ENCODE measurements around the gene ADGRF3. TPM values are rescaled to one million over a fixed set of nuclear protein-coding genes. Genes with fewer than 3 reads are reported as not detected.

ADGRF3 gene
- total RNA-seq, 2 experiments from 2014 or later: 0.96 to 1.3 TPM

GRCh38 chr2:26347286-26347865 lies 787 bp upstream of the ADGRF3 start:
- Mint-ChIP-seq H3K36me3 (ENCODE audit: low read depth) (peaks cover 25% of the 10 kb centered on the region), H3K4me3 (peak overlapping the region; percentile 97), H3K4me1 (ENCODE audit: low read depth) (peaks cover 49% of the 10 kb centered on the region), H3K9me3 (no peaks in the 10 kb centered on the region), H3K27me3 (no peaks in the 10 kb centered on the region), H3K27ac (peak overlapping the region; percentile 97)
- no peaks in the 10 kb centered on the region for H3K27me3 ChIP-seq (ENCODE audit: control insufficient read depth in 1 of 2, insufficient read depth in 2 of 2, low read length in 2 of 2)
- intact Hi-C loops (cut with DNase I, micrococcal nuclease): loop anchor here (2.0 to 10.0 kb wide), 9 partner anchors 50 to 1185 kb away; partner anchors contain the start of genes ASXL2 (in 2 of the 2), HADHA (in 2 of the 2), HADHB (in 2 of the 2) and CENPA (in 1 of the 2)
- peak overlapping the region; percentile 96 for H3K4me3 ChIP-seq (ENCODE audit: low read length)
- H3K9me3 ChIP-seq (ENCODE audit: control insufficient read depth in 1 of 2, insufficient read depth in 1 of 2, low read length in 2 of 2): no peaks in the 10 kb centered on the region
- DNase-seq (peak in 2 of 14 experiments; percentile 14 to 17), ATAC-seq (ENCODE audit: poor library complexity) (no peak)
- ChIA-PET CTCF (interaction anchor here (1.2 kb wide), 1 partner anchor 72 kb away, joined by 3 read pairs; no protein-coding TSS in a partner anchor), POLR2A (interaction anchor here (1.2 to 4.7 kb wide), 4 partner anchors 38 to 163 kb away, joined by 3 to 52 read pairs (median 20); partner anchors contain the start of genes HADHA and HADHB)
- TF ChIP-seq, protein P1, sequence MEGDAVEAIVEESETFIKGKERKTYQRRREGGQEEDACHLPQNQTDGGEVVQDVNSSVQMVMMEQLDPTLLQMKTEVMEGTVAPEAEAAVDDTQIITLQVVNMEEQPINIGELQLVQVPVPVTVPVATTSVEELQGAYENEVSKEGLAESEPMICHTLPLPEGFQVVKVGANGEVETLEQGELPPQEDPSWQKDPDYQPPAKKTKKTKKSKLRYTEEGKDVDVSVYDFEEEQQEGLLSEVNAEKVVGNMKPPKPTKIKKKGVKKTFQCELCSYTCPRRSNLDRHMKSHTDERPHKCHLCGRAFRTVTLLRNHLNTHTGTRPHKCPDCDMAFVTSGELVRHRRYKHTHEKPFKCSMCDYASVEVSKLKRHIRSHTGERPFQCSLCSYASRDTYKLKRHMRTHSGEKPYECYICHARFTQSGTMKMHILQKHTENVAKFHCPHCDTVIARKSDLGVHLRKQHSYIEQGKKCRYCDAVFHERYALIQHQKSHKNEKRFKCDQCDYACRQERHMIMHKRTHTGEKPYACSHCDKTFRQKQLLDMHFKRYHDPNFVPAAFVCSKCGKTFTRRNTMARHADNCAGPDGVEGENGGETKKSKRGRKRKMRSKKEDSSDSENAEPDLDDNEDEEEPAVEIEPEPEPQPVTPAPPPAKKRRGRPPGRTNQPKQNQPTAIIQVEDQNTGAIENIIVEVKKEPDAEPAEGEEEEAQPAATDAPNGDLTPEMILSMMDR (IDR thresholded peaks at IDR 0.05): no peak
- peak overlapping the region; percentile 92 to 96 for H3K27ac ChIP-seq (ENCODE audit: low read depth in 1 of 2, low read length in 2 of 2)
- H3K4me1 ChIP-seq (ENCODE audit: insufficient read depth, low read length): peaks cover 20% of the 10 kb centered on the region
- H3K36me3 ChIP-seq (ENCODE audit: insufficient read depth, low read length): no peaks in the 10 kb centered on the region

- Histone ChIP-seq H3K4me3 (ENCODE audit: low read length) (peak within 1 kb of the TSS; percentile 96), H3K9me3 (ENCODE audit: control insufficient read depth in 1 of 2, insufficient read depth in 1 of 2, low read length in 2 of 2) (no peaks in the 10 kb centered on the region), H3K27ac (ENCODE audit: low read depth in 1 of 2, low read length in 2 of 2) (peak within 1 kb of the TSS; percentile 92 to 96), H3K4me1 (ENCODE audit: insufficient read depth, low read length) (peaks cover 20% of the 10 kb centered on the region), H3K27me3 (ENCODE audit: control insufficient read depth in 1 of 2, insufficient read depth in 2 of 2, low read length in 2 of 2) (no peaks in the 10 kb centered on the region), H3K36me3 (ENCODE audit: insufficient read depth, low read length) (no peaks in the 10 kb centered on the region)
- H3K27ac Mint-ChIP-seq: peak within 1 kb of the TSS; percentile 97
- no peaks in the 10 kb centered on the region for H3K9me3 Mint-ChIP-seq
- H3K36me3 Mint-ChIP-seq (ENCODE audit: low read depth): peaks cover 21% of the 10 kb centered on the region
- DNase-seq: peak; percentile 98 to 100 (median 99)
- peak; percentile 93 for ATAC-seq (ENCODE audit: poor library complexity)
- TF ChIP-seq, protein P1 (IDR thresholded peaks at IDR 0.05): no peak
- ChIA-PET POLR2A (interaction anchor here (0.5 to 4.7 kb wide), 21 partner anchors 9 to 1986 kb away, joined by 3 to 52 read pairs (median 3); partner anchors contain the start of genes AGBL5, ASXL2, HADHA and HADHB), CTCF (interaction anchor here (1.2 to 1.4 kb wide), 2 partner anchors 70 to 161 kb away, joined by 3 read pairs; no protein-coding TSS in a partner anchor)
- intact Hi-C loops (cut with DNase I, micrococcal nuclease): loop anchor here (2.0 to 10.0 kb wide), 9 partner anchors 48 to 1183 kb away; partner anchors contain the start of genes ASXL2 (in 2 of the 2), HADHA (in 2 of the 2), HADHB (in 2 of the 2) and CENPA (in 1 of the 2)
- H3K4me1 Mint-ChIP-seq (ENCODE audit: low read depth): peaks cover 43% of the 10 kb centered on the region
- H3K4me3 Mint-ChIP-seq: peak within 1 kb of the TSS; percentile 97
- H3K27me3 Mint-ChIP-seq: no peaks in the 10 kb centered on the region
Observed at GRCh38 chr2:26345545-26346453, 790 bp downstream of the ADGRF3 start, which contains the start of gene SELENOI. Gene SELENOI, plus strand, starts transcription at chr2:26346143. Its CDS starts 90 bp downstream, at chr2:26346233.

- ATAC-seq (ENCODE audit: poor library complexity): peak; percentile 0
- Mint-ChIP-seq H3K27me3 (no peaks in the 10 kb centered on the region), H3K27ac (peak overlapping the region; percentile 97), H3K4me1 (ENCODE audit: low read depth) (peaks cover 38% of the 10 kb centered on the region), H3K4me3 (peak overlapping the region; percentile 97), H3K9me3 (no peaks in the 10 kb centered on the region), H3K36me3 (ENCODE audit: low read depth) (peaks cover 21% of the 10 kb centered on the region)
- H3K9me3 ChIP-seq (ENCODE audit: control insufficient read depth in 1 of 2, insufficient read depth in 1 of 2, low read length in 2 of 2): no peaks in the 10 kb centered on the region
- H3K27me3 ChIP-seq (ENCODE audit: control insufficient read depth in 1 of 2, insufficient read depth in 2 of 2, low read length in 2 of 2): no peaks in the 10 kb centered on the region
- peaks cover 18% of the 10 kb centered on the region for H3K4me1 ChIP-seq (ENCODE audit: insufficient read depth, low read length)
- TF ChIP-seq, protein P1 (IDR thresholded peaks at IDR 0.05): no peak
- intact Hi-C loops (cut with DNase I, micrococcal nuclease): loop anchor here (5.0 to 10.0 kb wide), 8 partner anchors 48 to 1183 kb away; partner anchors contain the start of genes ASXL2 (in 2 of the 2), CENPA (in 1 of the 2), DTNB (in 1 of the 2) and HADHA (in 1 of the 2)
- H3K27ac ChIP-seq (ENCODE audit: low read depth in 1 of 2, low read length in 2 of 2): peak overlapping the region; percentile 91 to 92
- no peaks in the 10 kb centered on the region for H3K36me3 ChIP-seq (ENCODE audit: insufficient read depth, low read length)
- ChIA-PET POLR2A (interaction anchor here (0.5 to 4.7 kb wide), 18 partner anchors 9 to 1985 kb away, joined by 3 to 52 read pairs (median 4); partner anchors contain the start of genes AGBL5, ASXL2, HADHA and HADHB), CTCF (no interaction called here)
- no peak for DNase-seq
- H3K4me3 ChIP-seq (ENCODE audit: low read length): peak overlapping the region; percentile 96
Observed at GRCh38 chr2:26345283-26345544, 1.4 kb downstream of the ADGRF3 start.
